HG02943 (cell line): Measurements from ENCODE around the gene DOCK1.

Experiments
- ATAC-seq: cut with Tn5 transposase; IDR thresholded peaks from one replicate; pipeline ENCODE4 v1.9.1; 2021; ENCODE audit warnings: mild to moderate bottlenecking, low read depth, moderate library complexity; ENCODE audit not compliant: unreplicated experiment

Gene DOCK1

DNA sequence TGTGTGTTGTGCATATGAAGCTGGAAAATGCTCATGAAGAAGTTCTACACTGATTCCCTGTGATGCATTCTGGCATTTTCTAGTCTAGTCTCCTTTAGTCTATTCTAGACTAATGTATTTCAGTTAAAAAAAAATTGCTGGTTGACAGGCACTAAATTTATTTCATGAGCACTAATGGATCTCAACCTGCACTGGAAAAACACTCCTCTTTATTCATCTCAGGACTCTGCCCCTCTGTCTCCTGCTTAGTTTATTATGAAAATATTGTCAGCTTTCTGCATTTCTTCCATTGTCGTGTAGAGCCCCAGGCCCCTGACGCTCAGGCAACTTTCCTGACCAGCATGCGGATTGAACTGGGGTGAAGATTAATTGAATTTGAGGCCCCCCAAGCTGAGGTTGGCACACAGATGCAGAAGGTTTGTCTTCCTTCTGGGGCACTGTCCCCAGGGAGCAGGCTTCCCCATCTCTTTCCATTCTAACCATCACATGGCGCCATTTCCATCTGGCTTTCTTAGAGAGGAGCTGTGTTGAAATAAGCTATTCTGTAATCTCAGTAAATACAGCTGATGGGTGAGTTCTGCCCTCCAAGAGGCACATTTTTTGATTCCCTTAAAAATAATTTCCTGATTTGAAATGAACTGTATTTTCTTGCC is 162.4 kb downstream of the DOCK1 start:
- no peak for ATAC-seq

DNA sequence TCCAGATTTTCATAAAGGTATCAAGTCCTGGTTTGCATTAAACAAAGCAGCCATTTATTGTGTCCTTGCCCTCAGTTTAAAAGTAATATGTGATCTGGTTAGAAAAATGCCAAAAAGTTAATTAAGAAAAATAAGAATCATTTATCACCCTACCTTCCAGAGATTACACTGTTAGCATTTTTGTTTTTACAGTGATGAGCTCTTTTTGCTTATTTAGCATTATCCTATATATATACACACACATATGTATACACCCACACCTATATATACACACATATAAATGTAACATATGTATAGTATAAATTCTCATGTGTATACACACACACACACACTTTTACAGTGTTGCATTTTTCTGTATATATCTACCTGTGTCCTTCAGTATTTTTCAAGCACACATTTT is 163.3 kb downstream of the DOCK1 start:
- ATAC-seq: no peak

DNA sequence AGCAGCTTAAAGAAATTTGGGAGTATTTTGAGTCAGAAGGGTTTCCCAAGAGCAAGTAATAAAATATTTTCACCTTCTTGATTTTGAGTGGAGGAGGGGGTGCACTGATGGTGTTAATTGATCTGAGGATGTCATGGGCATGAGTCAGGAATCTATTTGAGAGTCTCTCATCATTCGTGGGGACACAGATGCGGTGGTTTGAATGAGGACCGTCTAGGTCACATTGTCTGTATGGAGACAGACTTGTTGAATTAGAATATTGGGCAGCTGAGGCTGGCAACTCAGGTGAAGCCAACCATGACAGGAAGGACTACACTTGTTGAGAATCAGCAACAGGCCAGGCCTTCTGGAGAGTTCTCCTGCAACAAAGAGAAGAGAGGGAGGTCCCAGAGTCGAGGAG is 164.2 kb downstream of the DOCK1 start:
- ATAC-seq: no peak

DNA sequence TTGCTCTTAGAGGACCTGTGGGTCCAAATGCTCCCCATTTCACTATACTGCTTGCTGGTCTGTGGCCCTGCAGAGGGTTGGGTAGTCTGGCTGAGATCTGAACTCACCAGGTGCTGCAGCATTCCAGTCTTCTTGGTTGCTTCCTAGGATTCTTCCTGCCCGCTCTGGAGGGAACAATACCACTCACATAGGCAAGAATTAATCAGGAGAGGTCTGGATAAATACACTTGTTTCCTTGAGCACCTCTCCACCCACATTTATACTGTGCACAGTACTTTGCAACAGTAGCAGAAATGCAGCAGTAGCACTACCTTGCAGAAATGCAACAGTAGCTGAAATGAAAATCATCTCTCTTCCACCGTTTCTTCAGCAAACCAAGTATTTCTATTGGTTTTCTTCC is 165.9 kb downstream of the DOCK1 start:
- no peak for ATAC-seq

DNA sequence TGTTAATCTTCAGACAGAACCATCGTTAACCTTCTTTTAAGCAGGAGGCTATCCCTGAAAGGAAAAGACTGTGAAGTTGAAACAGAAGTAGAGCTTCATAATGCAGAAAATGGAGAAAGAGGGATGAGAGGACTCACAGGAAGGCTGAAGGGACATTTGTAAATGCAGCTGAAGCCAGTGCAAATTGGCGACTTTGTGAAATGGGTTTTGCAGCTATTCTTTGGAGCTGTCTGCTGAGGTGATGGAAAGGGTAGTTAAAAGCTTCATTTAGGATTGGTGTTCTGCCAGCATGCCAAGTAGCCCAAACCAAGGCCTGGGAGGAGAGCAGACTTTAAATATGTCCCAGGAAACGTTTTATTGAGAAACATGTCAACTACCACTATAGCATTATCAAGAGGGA is 168.4 kb downstream of the DOCK1 start:
- no peak for ATAC-seq

DNA sequence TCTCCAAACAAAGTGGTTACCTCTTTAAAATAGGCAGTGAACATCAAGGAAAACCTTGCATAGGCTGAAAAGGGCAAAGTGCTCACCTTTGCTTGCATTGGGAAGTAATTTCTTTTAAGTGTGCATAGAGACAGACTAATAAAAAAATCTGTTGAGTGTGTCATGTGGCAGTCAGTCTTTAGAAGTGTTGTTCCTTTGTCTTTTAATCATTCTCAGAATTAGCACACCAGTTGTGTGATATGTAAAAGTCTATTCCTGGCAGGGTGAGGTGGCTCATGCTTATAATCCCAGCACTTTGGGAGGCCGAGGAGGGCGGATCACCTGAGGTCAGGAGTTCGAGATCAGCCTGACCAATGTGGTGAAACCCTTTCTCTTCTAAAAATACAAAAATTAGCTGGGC is 174.2 kb downstream of the DOCK1 start:
- no peak for ATAC-seq

DNA sequence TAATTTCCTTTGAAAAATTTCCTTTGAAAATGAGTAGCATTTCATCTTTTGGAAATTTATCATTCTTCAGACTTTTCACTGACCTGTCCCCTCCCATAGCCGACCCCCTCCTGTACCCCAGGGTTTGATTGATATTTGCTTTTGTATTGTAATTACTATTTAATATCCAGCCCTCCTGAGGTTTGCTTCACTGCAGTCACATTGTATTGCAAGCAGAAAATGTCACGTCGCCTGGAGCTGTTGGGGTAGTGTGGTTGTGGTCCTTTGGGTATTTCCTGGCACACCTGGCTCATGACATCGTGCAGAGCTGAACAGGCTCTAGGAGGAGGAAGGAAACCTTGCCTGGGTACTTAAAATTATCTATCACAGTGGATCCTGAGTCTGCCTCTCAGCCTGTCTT is 175.1 kb downstream of the DOCK1 start:
- no peak for ATAC-seq

DNA sequence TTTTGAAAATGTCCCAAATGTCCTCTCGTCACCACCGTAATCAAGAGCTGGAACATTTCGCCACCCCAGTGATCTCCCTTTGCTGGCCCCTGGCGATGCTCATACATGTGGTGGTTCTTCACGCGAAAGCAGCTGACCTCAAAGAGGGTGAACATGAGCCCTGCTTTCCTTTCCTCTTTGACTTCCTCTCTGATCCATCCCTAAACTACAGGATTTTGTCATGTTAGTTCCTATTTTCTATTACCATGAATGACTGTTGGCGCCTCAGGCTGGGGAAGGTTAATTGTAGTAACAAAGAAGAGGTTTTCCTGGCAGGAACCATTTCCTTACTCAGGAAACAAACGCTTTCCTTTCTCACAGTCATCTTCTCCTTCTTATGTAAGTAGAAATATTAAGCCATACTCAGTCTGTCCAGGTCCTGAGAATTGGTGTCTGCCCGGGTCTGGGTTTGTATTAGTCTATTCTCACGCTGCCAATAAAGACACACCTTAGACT is 176.7 kb downstream of the DOCK1 start:
- ATAC-seq: no peak

DNA sequence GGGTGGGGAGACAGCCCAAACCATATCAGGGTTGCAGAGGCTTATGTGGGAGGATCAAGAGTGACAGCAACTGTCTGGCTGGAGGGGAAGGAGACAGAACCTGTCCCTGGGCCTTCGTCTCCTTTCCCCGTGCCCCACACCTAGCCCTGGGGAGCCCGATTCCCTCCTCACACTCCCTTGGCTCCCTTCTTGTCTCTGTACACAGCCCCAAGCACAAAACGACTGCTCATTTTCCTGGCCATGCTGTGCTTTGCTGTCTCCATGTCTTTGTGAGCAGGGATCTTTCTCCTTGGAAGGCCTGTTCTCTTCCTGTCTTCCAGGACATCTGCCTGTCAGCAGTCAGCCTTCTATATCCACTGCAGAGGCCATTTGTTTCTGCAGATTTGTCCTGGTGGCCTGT is 177.4 kb downstream of the DOCK1 start:
- no peak for ATAC-seq

DNA sequence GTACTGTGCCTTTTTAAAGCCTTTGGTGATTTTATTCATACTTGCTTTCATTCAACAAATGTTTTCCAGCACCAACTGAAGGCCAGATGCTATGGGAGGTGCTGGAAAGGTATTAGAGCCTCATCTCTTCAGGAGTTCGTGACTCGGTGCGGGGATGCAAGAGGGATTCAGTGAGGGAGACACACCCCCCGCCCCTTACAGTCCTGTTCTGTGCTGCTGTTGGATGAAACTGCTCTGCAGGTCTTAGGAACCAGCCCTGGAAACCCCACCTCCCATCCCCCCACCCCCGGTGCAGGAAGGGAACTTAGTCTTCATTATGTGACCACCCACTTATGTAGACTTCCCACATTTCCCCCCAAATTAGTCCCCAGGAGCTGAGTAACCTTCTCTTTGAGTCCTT is 180.7 kb downstream of the DOCK1 start:
- no peak for ATAC-seq

DNA sequence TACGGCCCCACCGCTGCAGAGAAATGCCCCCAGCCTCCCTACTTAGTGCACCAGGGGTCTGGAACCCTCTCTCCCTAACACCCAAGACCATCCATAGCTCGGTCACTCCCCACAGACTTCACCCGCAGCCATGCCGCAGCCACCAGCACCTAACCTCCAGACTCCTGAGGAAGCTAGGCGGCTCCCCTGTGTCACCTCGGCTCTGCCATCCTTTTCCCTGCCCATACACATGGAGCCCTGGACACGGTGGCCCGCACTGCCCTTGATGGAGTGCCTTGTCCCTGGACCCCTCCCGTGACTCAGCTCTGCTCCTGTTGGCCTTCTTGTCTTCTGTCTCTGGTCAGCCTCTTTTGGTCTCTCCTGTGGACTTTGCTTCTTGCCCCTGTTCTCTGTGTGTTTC is 183.7 kb downstream of the DOCK1 start:
- ATAC-seq: no peak

DNA sequence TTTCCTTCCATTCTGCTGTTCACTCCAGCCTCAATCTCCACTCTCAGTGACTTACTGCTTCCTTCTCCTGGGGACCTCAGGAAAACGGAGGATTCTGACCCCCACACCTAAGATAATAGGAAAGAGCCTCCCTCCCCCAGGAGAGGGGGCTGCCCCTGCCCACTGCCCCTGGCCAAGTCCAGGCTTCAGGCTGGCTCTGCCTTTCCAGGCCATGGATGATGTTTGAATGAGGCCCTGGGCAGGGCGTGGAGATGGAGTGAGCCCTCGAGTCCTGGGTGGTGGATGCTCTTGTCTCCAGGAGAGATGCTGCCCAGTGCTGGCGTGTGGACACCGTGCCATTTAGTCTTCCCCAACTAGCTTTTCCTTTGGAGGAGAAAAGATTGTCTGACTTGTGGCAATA is 184.2 kb downstream of the DOCK1 start:
- ATAC-seq: no peak

DNA sequence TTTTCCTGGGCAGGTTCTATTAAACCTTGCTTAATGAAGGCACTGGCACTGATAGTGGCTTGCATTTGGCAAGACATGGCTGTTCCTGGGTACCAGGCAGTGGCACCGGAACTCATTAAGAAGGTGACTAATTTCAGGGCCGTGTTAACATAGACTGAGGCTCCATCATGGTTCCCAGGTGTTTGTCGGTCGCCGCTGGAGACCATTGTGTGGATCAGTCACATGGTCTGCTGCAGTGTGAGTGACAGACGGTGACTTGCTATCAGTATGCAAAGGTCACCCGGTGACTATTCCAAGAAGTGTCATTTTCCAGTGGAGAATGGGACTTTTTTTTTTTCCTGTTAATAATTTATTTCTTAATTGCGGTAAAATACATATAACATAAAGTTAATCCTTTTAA is 184.9 kb downstream of the DOCK1 start:
- no peak for ATAC-seq

DNA sequence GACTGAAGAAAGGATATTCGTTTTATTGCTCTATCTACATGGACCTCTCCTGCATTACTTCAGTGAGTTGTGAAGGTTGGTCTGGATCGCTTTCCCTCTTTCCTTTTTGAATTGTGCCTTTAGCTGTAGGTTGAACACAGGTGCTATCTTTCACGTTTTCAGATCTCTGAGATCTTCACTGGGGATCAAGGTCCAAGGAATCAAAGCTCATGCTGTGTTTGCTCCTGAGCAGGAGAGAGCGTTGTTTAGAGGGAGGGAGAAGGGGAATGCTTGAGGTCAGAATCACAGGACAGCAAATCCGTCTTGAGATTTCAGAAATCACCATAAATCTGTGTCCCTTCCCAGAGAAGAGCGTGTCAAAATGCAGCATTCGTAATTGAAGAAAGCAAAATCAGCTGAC is 186.1 kb downstream of the DOCK1 start:
- no peak for ATAC-seq

DNA sequence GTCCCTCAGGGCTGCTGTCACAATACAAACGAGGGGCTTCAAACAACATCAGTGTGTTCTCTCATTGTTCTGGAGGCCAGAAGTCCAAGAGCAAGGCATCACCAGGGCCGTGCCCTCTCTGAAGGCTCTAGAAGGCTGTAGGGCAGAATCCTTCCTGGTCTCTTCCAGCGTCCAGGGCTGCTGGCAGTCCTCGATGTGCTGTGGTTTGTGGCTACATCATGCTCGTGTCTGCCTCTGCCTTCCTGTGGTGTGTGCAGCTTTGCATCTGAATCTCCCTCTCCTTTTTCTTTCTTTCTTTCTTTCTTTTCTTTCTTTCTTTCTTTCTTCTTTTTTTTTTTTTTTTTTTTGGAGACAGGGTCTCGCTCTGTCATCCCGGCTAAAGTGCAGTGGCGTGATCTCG is 187.7 kb downstream of the DOCK1 start:
- no peak for ATAC-seq

DNA sequence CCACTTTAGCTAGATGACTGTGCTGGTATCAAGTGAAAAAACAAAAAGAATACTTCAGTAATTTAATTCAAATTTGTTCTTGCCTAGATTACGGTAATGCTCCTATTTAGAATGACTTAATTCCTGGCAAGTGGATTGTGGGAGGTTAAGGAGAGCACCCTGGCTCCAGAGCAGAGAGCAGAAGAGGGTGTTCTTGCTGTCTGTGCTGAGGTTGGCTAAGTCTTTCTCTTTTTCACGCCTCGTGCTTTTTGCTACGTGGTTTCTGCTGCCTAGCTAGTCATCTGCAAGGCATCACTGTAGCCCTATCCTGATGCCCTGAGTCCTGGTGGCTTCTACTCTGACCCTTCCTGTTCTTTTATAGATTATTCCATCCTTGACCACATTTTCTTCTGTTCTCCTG is 189.8 kb downstream of the DOCK1 start:
- no peak for ATAC-seq

DNA sequence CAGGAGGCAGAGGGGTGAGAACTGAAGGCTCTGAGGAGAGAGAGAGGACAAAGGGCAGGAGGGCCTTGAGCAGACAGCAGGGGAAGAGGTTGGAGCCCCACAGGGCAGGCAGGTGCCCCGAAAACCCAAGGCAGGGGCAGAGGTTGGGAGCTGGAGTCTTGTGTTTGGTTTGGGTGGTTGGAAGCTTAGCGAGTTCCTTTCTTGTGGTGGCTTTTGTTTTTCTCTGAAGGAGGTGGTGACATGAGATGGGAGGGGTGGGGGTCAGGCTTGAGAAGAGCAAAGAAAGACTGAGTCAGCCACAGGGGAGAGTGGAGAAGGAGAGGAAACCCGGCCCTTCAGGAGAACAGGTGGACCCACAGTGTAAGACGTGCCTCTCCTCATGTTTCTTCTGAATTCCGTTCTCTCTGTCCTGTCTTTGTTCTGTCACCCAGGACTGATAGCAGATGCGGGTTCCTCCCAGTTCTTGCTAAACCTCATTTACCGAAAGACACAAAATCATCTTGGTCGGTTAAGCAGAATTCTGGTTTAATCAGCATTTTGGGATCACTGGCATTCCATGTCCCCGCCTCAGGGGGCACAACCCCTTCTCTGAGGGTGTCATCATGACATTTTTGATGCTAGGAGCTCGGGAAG is 195.9 kb downstream of the DOCK1 start:
- ATAC-seq: no peak

DNA sequence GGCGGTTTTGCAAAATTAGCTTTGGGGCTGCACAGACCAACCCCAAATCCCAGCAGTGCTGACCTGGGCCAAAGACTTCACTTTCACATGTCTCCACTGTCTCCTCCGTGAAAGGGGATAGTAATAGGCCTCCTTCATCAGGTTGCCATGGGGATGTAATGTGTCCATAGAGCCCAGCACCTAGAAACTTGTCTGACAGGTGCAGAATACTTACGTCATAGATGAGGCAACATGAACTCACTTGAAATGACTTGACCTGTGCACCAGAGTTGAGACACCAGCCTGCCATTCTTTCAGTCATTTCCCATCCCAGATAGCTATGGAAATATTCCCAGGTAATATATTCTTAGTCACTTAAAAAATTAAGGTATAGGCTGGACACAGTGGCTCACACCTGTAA is 196.9 kb downstream of the DOCK1 start:
- ATAC-seq: no peak

DNA sequence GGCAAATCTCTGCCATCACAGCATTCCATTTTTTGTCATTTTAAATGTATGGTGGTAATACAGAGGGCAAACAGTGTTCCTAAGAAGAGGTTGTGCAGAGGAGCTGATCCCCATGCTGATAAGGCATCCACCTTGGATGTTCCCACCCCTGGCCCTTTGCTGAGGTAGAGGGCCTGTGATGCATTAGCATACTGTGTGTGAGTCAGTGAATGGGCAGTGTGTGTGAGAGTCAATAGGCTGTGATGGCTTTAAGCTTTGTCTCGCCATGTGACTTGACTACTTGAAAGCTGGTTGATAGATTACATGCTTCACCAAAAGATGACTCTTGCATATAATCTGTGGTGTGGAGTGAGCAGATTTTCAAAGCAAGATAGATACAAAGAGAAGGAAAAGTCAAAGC is 209.9 kb downstream of the DOCK1 start:
- no peak for ATAC-seq

DNA sequence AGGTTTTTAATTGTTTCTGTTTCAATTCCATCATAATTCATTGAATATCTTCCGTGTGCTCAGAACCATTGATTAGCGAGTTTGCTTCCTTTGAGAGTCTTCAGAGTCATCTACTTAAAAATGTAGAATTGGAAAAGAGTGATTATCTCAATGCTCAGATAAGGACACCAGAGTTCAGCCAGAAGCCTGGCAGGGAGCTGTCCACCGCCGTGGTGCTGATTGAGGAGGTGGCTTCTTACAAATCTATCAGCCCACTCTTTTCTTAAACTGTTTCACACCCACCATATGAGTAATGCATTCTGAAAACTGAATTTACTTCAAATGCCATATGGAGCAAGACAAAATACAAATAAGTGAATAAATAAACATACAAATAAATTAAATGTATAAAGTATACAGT is 211.9 kb downstream of the DOCK1 start:
- ATAC-seq: no peak

DNA sequence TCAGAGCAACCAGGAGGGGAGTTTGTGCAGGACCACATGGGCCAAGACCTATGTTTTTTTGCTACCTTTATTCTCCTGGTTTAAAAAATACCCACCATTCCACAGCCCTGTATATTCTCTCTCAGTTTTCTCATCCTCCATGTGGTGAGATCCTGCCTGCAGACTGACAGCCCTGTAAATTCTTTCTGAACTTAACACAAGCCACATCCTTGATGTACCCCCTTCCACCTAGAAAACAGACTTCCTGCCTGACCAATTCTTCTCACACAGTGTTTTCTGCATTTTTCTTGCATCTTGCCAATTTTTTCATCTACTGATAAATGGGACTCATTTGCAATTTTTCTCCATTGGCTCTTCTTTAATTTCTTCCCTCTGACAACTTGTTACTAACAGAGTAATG is 212.8 kb downstream of the DOCK1 start:
- ATAC-seq: no peak

DNA sequence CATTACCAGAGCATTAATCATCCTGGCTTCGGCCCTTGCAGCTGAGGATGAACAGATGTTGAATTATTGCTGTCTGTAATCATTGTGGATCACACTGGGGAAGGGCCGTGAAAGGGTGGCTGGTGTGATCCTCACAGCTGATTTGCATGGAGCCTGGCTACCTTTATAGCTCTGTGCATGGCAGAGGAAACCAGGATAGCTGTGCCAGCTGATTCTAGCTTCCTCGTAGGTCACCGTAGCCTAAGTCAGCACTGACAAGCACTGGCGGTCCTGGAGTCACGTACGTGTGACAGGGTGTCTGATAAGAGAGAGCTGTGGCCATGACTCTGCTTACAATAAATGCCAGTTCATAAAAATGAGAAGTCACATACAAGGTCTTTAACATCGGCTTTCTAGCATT is 214.7 kb downstream of the DOCK1 start:
- no peak for ATAC-seq

DNA sequence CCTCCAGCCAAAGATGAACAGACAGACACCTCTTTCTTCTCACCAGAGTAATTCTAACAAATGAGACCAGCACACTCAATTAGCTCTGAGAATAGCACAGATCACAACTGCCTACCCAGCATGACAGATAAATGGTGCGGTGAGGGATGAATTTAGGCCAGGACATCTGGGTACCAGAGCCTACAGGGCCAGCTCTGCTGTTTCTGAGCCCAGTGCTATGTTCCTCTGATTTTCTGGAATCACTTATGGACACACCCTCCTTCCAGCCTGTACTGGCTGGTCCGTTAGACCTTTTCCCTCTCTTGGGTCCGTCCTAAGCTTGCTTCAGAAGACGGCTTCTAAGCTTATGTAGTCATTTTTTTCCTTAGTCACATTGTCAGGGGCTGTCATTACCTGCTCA is 217.6 kb downstream of the DOCK1 start:
- no peak for ATAC-seq
